Measurements from ENCODE around the gene NLRP3. TPM values are rescaled to one million over a fixed set of nuclear protein-coding genes. Genes with fewer than 3 reads are reported as not detected.
A peak's percentile ranks its signal among the peaks of the same experiment; 100 is the strongest.

NLRP3 gene
- total and polyA plus RNA-seq, 8 donors, result 0.09 to 3.8 (median 0.52) TPM

DNA sequence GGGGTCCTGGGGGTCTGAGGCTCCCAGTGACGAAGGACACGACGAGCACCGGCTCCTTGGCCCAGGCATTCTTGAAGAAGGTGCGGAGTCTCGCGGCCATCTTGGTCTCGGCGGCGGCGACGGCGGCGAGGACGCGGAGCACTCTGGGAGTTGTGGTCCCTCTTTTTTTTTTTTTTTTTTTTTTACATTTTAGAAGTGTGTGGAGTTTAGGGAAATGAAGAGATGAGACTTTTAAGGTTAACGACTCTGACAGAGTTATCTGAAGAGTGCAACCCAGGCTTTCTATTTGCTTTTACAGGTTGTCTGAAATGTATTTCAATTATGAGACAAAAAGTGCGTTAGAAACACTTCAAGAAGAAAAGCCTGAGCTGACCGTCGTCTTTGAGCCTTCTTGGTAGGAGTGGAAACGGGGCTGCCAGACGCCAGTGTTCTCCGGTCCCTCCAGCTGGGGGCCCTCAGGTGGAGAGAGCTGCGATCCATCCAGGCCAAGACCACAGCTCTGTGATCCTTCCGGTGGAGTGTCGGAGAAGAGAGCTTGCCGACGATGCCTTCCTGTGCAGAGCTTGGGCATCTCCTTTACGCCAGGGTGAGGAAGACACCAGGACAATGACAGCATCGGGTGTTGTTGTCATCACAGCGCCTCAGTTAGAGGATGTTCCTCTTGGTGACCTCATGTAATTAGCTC, 32.3 kb downstream of the NLRP3 start:
- Histone ChIP-seq H3K36me3 (no peaks in the 10 kb centered on the region), H3K4me3 (peak overlapping the region; percentile 13 to 40 (median 30)), H3K4me1 (peaks cover 0 to 3% (median 0%) of the 10 kb centered on the region in 3 donors), H3K27me3 (no peaks in the 10 kb centered on the region), H3K9me3 (no peaks in the 10 kb centered on the region), H3K27ac (no peak overlapping the region)
- no peak for FAIRE-seq
- ATAC-seq, result peak; percentile 89 to 97 (median 94)
- WGBS, 2 donors, result 5 to 8% methylated on average over 31 of the region's 31 CpGs
- intact Hi-C loops (cut with DNase I), result no loop called here
- TF ChIP-seq, protein P1, sequence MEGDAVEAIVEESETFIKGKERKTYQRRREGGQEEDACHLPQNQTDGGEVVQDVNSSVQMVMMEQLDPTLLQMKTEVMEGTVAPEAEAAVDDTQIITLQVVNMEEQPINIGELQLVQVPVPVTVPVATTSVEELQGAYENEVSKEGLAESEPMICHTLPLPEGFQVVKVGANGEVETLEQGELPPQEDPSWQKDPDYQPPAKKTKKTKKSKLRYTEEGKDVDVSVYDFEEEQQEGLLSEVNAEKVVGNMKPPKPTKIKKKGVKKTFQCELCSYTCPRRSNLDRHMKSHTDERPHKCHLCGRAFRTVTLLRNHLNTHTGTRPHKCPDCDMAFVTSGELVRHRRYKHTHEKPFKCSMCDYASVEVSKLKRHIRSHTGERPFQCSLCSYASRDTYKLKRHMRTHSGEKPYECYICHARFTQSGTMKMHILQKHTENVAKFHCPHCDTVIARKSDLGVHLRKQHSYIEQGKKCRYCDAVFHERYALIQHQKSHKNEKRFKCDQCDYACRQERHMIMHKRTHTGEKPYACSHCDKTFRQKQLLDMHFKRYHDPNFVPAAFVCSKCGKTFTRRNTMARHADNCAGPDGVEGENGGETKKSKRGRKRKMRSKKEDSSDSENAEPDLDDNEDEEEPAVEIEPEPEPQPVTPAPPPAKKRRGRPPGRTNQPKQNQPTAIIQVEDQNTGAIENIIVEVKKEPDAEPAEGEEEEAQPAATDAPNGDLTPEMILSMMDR (IDR thresholded peaks at IDR 0.05), result no peak
- DNase-seq, result peak in 5 of 6 donors; percentile 42 to 82 (median 52)

DNA sequence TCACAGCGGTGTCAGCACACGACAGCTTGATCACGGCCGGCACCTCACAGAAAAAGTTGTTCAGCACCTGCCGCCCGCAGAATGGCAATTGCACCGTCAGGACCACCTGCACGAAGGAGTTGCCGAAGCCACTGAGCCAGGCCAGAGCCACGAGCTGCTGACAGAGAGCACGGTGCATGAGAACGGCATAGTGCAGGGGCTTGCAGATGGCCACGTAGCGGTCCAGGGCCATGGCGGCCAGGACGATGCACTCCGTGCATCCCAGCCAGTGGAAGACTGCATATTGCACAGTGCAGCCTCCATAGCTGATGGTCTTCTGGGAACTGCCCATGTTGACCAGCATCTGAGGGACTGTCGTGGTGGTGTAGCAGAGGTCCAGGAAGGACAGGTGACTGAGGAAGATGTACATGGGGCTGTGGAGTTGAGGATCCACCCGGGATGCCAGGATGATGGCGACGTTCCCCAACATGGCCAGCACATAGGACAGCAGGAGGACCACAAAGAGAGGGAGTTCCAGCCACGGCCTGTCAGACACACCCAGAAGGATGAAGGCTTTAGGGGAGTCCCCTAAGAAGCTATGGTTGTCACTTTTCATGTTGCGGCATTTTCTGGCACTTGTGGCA, 35.5 kb downstream of the NLRP3 start:
- Histone ChIP-seq H3K4me1 (peaks cover 0 to 3% (median 0%) of the 10 kb centered on the region in 3 donors), H3K36me3 (no peaks in the 10 kb centered on the region), H3K4me3 (no peak overlapping the region), H3K27me3 (no peaks in the 10 kb centered on the region), H3K27ac (no peak overlapping the region), H3K9me3 (no peaks in the 10 kb centered on the region)
- 74 to 85% methylated on average over 23 of the region's 23 CpGs for WGBS, 2 donors
- intact Hi-C loops (cut with DNase I), result no loop called here
- DNase-seq (no peak), ATAC-seq (no peak), FAIRE-seq (no peak)
- TF ChIP-seq, protein P1 (IDR thresholded peaks at IDR 0.05), result no peak

DNA sequence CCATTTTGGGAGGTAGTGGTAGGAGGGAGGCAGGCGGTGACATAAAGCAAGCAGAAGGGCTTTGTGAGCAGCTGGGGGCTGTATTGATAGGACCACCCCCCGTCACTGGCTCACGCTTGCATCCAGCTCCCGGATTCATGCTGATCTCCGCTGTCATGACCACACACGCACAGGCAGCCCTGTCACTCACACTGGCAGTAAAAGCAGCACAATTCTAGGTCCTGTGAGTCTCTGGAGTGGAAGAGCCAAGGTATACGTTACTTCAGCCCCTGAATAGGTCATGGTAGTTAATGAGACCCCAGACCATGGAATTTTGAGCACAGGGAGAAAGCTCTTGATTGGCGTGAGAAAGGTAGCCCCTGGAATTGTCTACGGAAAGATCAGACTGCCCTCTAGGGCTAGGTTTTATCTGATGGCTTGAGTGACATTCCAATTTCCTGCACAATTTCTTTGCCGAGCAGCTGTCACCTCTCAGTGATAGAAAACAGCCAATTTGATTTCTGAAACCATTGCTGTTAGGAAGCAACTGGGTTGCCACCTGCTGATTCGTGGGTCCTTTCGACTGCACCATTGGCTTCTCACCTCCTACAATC, 36.6 kb downstream of the NLRP3 start:
- no peak for DNase-seq
- Histone ChIP-seq H3K4me3 (no peak overlapping the region), H3K36me3 (no peaks in the 10 kb centered on the region), H3K27me3 (no peaks in the 10 kb centered on the region), H3K27ac (no peak overlapping the region), H3K9me3 (no peaks in the 10 kb centered on the region), H3K4me1 (peaks cover 0 to 2% (median 0%) of the 10 kb centered on the region in 3 donors)
- ATAC-seq, result no peak
- no peak for FAIRE-seq
- TF ChIP-seq, protein P1 (IDR thresholded peaks at IDR 0.05), result no peak
- intact Hi-C loops (cut with DNase I), result no loop called here
- whole genome bisulfite sequencing, 2 donors, result 43 to 45% methylated on average over 12 of the region's 12 CpGs

DNA sequence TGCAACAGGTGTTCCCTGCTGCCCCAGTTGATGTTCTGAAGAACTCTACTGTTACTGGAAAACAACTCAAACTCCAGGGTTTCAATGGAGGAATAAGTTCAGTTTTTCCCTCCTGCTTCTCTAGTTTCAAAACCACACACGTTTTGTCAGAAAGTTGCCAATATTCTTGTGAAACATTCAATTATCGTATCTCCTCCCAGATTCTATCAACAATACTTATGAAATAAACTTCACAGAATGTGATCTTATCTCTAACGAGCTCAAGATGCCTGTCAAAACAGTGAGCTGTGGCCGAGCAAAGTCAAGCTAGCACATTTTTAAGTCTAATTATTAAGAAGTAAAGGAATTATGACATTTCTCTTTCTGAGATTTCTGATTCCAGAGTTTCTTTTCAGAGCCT, 37.3 kb downstream of the NLRP3 start:
- TF ChIP-seq, protein P1 (IDR thresholded peaks at IDR 0.05), result no peak
- FAIRE-seq (no peak), DNase-seq (no peak), ATAC-seq (no peak)
- Histone ChIP-seq H3K36me3 (no peaks in the 10 kb centered on the region), H3K4me3 (no peak overlapping the region), H3K9me3 (no peaks in the 10 kb centered on the region), H3K4me1 (no peaks in the 10 kb centered on the region), H3K27me3 (no peaks in the 10 kb centered on the region), H3K27ac (no peak overlapping the region)
- intact Hi-C loops (cut with DNase I), result no loop called here
- 3 to 9% methylated on average over 4 of the region's 4 CpGs for WGBS, 2 donors

DNA sequence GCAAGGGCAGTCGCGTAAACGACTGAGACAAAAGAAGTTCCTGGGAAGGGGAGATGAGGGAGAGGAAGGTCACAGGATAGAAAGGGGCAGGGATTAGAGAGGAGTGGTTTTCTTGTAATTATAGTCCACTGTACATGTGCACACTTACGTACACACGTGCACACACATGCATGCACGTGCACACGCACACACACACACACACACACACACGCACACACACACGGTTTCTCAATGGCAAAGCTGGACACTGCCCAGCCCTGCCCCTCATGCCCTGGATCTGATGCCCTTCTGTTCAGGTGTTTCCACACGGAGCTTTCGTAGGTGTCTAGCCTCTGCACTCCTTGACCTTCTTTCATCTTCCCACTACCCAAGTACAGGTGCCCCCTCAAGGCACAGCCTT, 38.0 kb downstream of the NLRP3 start:
- intact Hi-C loops (cut with DNase I), result no loop called here
- FAIRE-seq, result no peak

More for the DNA sequence above, 38.0 kb downstream of the NLRP3 start:
- H3K27ac ChIP-seq, result no peak overlapping the region
- H3K4me3 ChIP-seq, result no peak overlapping the region
- H3K9me3 ChIP-seq, result no peaks in the 10 kb centered on the region
- no peaks in the 10 kb centered on the region for H3K27me3 ChIP-seq
- 62 to 76% methylated on average over 11 of the region's 11 CpGs for WGBS, 2 donors
- DNase-seq (no peak), ATAC-seq (no peak)
- TF ChIP-seq, protein P1 (IDR thresholded peaks at IDR 0.05), result no peak
- no peaks in the 10 kb centered on the region for H3K4me1 ChIP-seq
- no peaks in the 10 kb centered on the region for H3K36me3 ChIP-seq

All from pancreas (tissue), 10 donors.